ENCODE measurements around the gene CCDC78.
A peak's percentile ranks its signal among the peaks of the same experiment; 100 is the strongest.

Gene CCDC78

GRCh38 chr16:709566-710499 lies 16.4 kb downstream of the CCDC78 start:
- DNase-seq = no peak

GRCh38 chr16:708959-709358 lies 17.3 kb downstream of the CCDC78 start:
- DNase-seq = no peak

- DNase-seq = no peak
Observed at GRCh38 chr16:708019-708418, 18.2 kb downstream of the CCDC78 start.

GRCh38 chr16:707062-707538 lies 19.1 kb downstream of the CCDC78 start:
- DNase-seq = no peak

- DNase-seq = no peak
Observed at GRCh38 chr16:706189-707061, 19.8 kb downstream of the CCDC78 start.

GRCh38 chr16:705431-706188 lies 20.6 kb downstream of the CCDC78 start, which contains the start of gene FBXL16:
FBXL16 (minus strand) TSS chr16:705801; CDS start chr16:697405, 8,396 bp downstream.
- DNase-seq = no peak

DNA sequence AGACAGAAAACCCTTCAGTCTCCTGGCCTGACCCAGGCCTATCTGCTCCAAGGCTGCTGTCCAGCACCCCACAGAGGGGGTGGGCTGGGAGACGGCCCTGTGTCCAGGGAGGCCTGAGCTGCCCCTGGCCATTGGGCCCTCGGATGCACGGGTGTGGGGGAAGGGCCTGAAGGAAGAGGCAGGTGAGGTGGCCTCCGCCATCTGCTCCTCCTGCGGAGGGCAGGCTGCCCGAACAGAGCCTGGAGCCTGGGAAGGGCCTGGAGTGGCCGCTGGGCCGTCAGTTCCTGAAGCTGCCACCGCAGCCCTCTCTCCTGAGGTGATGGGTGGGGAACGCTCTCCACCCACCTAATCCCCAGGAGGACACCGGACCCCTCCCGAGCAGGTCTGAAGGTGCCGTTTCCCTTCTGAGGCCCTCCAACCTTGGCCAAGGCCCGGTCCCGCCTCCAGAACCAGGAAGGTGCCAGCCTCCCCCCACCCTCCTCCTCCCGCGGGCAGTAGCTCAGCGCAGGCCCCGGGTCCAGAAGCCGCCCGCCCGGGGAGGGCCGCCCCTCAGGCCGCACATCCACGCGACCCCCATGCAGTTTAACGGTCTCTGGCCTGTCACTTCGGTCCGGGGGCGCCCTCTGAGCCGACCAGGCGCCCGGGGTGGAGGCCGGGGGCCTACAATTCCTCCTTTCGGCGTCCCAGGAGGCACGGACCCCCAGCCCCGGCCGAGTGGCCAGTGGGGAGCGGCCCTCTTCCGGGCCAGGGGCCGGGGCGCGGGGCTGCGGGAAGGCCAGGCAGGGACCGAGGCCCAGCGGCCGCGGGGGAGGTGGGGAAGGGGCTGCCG lies 21.5 kb downstream of the CCDC78 start:
- DNase-seq = no peak

DNA sequence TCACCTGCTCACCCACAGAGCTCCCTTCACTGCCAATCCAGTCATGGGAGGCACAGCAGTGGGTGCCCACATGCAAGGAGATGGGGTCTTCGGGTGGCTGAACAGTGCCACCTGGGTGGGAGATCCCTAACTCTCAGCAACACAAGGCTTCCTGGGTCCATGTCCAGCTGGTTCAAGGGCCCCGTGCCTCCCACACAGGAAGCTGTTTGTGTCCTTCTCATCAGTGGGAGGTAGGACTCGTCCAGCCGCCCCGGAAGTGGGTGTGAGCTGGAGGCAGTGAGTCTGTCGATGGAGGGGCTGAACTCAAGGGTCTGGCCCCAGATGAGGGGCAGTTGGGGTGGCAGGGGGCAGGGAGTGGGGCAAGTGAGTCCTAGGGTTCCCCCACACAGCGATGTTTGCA lies 22.2 kb downstream of the CCDC78 start:
- no peak for DNase-seq

DNA sequence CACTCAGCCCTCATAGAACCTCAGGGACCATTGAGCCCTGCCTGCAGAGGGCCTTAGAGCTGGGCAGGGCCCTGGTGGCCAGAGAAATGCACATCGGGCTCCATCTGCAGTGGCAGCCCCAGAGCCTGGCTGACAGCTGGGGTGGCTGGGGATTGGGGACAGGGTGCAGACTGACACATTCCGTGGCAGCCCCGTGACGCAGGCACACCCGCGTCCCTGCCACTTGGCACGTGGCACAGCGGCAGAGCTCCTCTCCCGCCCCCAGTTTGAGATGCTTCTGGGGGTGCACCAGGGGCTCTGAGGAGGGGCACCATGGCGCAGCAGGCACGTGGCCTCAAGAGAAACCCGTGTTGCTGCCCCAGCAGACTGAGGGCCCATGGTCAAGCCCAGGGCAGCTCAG lies 22.8 kb downstream of the CCDC78 start:
- DNase-seq = no peak

- DNase-seq = no peak
Observed at GRCh38 chr16:702341-702740, 23.9 kb downstream of the CCDC78 start.

GRCh38 chr16:700684-701584 lies 25.3 kb downstream of the CCDC78 start:
- DNase-seq = peak; percentile 60

- DNase-seq = no peak
Observed at GRCh38 chr16:698911-699671, 27.2 kb downstream of the CCDC78 start.

DNA sequence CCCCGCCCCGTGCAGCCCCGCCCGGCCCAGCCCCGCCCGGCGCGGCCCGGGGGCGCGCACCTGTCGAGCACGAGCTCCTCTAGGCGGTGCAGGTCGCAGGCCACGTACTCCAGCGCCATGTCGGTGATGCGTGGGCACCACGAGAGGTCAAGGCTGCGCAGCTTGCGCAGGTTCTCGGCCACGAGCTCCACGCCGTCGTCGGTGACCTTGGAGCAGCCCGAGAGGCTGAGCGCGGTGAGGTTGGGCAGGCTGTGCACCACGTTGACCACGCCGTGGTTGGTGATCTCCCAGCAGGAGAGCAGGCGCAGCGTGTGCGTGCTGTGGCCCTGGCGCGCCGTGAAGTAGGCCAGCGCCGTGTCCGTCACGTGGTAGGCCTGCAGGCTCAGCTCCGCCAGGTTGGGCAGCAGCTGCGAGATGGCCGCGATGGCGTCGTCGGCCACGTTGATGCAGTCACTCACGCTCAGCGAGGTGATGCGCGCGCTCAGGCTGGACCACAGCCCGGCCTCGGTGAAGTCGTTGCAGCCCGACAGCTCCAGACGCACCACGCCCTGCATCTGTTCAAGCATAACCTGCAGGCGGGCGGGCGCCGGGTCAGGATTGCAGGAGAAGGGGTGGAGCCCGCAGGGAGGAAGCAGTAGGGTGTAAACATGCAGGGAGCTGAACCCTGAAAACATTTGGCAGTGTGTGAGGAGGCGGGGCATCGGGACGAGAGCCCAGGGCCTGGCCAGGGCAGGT lies 30.7 kb downstream of the CCDC78 start:
- DNase-seq = peak; percentile 70

- no peak for DNase-seq
Observed at GRCh38 chr16:694863-695354, 31.3 kb downstream of the CCDC78 start.

GRCh38 chr16:694187-694862 lies 31.9 kb downstream of the CCDC78 start:
- DNase-seq = no peak

DNA sequence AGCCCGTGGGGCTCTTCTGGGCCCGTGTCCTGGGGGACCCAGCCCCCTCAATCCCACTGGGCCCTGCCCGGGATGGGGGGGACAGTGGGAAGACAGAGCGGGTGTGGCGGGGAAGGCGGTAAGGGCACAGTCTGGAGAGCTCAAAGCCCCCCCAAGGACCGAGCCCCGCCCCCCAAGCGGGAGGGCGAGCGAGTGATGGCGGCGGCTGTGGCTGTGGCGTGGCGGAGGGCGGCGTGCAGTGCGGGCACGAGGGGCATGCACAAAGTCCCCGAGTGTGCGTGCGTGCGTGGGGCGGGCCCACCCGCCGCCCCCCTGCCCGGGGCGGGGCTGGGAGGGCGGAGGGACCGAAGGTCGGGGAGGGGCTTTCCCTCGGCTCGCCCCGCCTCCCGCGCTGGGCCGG lies 32.5 kb downstream of the CCDC78 start:
- DNase-seq = peak; percentile 64

GRCh38 chr16:693364-693763 lies 32.9 kb downstream of the CCDC78 start:
- no peak for DNase-seq

DNA sequence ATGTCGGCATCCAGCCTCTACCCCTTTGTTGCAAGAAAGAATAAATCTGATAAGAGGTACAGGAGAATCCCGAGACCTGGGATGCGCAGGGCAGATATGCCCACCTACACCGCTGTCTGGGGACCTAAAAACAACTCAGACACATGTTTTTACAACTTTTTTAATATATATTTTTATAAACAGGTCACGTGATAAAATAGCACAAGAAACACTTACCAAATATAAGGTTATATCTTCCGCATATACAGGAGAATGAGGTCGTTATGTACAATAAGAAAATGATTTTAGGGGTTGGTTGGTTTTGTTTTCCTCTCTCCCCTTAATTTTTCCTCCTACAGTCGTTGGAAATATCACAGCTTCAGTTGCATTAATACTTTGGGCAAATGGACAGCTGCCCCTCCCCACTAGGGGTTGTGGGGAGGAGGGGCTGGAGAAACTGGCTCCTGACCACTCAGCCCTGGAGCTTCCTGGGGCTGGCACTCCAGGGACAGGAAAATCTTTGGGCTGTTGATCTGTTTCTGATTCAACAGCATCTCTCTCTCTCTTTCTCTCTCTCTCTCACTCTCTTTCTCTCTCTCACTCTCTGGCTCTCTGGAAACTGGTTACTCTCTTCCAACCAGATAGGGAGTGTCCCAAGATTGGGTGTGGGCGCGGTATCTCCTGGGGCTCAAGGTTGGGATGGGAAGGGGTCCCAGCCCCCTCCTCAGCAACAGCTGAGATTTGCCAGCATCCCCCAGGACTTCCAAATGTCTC lies 33.7 kb downstream of the CCDC78 start:
- no peak for DNase-seq

Data from activated CD8-positive, alpha-beta memory T cell treated with anti-CD3 and anti-CD28 coated beads, Interleukin-2, amount 50 U/mL, for 4 hours (primary cell).